ENCODE measurements around the gene ABTB1. TPM values are rescaled to one million over a fixed set of nuclear protein-coding genes. Genes with fewer than 3 reads are reported as not detected.
"Not testable (repeated sequence)": the region's sequence is repeated elsewhere in the genome, so short reads cannot be mapped to it uniquely, and the experiment has no call there.

Gene ABTB1
- total RNA-seq, 3 donors from 2014 or later, result 19.9 to 48.7 (median 33.7) TPM

DNA sequence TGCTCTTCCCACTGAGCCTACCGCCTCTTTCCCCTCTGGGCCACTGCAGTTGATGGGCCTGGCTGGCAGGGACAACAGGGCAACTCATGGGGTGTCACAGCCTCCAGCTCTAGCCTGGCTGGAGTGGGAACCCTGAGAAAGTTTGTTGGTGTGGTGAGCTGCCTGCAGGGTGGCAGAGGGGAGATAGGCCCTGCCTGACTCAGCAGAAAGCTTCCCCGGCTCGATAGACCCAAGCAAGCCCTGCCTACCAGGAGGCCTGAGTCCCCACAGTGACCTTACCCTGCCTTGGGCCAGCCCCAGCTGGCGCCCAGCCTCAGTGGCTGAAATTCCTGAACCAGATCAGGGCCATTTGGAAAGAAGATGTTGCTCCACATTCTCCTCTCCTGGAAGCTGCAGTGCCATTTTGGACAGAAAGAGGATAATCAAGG is 29.4 kb downstream of the ABTB1 start:
- H3K4me3 ChIP-seq, result no peak overlapping the region
- TF ChIP-seq, protein P1, sequence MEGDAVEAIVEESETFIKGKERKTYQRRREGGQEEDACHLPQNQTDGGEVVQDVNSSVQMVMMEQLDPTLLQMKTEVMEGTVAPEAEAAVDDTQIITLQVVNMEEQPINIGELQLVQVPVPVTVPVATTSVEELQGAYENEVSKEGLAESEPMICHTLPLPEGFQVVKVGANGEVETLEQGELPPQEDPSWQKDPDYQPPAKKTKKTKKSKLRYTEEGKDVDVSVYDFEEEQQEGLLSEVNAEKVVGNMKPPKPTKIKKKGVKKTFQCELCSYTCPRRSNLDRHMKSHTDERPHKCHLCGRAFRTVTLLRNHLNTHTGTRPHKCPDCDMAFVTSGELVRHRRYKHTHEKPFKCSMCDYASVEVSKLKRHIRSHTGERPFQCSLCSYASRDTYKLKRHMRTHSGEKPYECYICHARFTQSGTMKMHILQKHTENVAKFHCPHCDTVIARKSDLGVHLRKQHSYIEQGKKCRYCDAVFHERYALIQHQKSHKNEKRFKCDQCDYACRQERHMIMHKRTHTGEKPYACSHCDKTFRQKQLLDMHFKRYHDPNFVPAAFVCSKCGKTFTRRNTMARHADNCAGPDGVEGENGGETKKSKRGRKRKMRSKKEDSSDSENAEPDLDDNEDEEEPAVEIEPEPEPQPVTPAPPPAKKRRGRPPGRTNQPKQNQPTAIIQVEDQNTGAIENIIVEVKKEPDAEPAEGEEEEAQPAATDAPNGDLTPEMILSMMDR (IDR thresholded peaks at IDR 0.05), result no peak
- DNase-seq (no peak), ATAC-seq (no peak)
- H3K9me3 ChIP-seq, result no peaks in the 10 kb centered on the region
- H3K4me1 ChIP-seq (ENCODE audit: low read depth), result peaks cover 15% of the 10 kb centered on the region
- H3K36me3 ChIP-seq (ENCODE audit: low read depth), result no peaks in the 10 kb centered on the region
- intact Hi-C loops (cut with DNase I, micrococcal nuclease), result no loop called here

DNA sequence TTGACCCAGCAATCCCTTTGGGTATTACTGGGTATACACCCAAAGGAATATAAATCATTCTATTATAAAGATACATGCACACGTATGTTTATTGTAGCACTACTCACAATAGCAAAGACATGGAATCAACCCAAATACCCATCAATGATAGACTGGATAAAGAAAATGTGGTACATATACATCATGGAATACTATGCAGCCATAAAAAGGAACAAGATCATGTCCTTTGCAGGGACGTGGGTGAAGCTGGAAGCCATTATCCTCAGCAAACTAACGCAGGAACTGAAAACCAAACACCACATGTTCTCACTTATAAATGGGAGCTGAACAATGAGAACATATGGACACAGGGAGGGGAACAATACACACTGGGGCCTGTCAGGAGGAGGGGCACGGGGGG is 32.1 kb downstream of the ABTB1 start:
- H3K4me1 ChIP-seq (ENCODE audit: low read depth); H3K36me3 ChIP-seq (ENCODE audit: low read depth); DNase-seq; intact Hi-C loops (cut with DNase I, micrococcal nuclease); ATAC-seq; H3K4me3 ChIP-seq; H3K9me3 ChIP-seq: not testable (repeated sequence)

DNA sequence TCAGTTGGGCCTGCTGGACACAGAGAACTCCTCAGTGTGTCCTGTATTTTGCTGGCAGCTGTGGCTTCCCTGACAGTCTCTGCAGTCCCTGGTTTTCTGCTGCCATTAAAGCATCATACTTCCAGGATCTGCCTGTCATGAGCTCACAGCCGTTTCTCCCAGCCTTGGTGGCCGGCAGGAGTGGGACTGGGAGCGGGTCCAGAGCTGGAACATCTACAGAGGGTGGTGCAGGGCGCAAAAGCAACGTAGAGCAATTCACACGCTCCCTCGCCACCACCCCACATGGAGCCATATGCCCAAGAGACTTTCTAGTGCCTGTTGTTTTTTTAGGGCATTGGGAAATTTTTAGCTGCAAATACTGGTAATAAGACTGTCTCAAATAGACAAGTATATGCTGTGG is 33.6 kb downstream of the ABTB1 start:
- Histone ChIP-seq H3K4me1 (ENCODE audit: low read depth) (no peaks in the 10 kb centered on the region), H3K36me3 (ENCODE audit: low read depth) (no peaks in the 10 kb centered on the region), H3K4me3 (no peak overlapping the region), H3K9me3 (no peaks in the 10 kb centered on the region)
- ATAC-seq (no peak), DNase-seq (no peak)
- intact Hi-C loops (cut with DNase I, micrococcal nuclease), result no loop called here
- TF ChIP-seq, protein P1 (IDR thresholded peaks at IDR 0.05), result no peak

DNA sequence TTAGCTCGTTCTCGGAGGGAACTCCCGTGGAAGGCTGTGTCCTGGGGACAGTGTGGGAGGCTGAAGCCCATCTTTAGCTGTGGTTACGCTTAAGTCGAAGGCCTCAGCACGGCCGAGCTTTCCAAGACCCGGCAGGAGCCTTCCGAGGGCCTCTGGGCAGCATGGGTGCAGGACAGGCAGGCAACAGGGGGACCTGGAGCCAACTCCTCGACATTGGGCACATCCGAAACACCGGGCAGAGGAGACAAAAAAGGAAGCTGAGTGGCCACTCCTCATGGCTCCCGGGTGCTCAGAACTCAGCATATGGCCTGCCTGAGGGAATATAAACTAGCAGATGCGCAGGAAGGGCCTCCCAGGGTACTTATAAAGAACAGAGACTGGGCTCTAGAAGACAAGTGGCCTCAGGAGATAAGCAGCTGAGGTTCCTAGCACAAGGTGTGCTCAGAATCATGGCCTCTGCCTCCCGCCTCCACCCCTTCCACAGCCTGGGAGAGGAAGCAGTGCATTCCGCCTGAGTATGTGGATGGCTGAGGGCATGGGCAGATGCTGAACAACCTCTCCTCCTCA is 34.1 kb downstream of the ABTB1 start:
- H3K4me3 ChIP-seq, result no peak overlapping the region
- H3K9me3 ChIP-seq, result no peaks in the 10 kb centered on the region
- ATAC-seq, result peak; percentile 8
- TF ChIP-seq, protein P1 (IDR thresholded peaks at IDR 0.05), result no peak
- intact Hi-C loops (cut with DNase I, micrococcal nuclease), result no loop called here
- H3K4me1 ChIP-seq (ENCODE audit: low read depth), result no peaks in the 10 kb centered on the region
- H3K36me3 ChIP-seq (ENCODE audit: low read depth), result no peaks in the 10 kb centered on the region
- DNase-seq, result no peak

DNA sequence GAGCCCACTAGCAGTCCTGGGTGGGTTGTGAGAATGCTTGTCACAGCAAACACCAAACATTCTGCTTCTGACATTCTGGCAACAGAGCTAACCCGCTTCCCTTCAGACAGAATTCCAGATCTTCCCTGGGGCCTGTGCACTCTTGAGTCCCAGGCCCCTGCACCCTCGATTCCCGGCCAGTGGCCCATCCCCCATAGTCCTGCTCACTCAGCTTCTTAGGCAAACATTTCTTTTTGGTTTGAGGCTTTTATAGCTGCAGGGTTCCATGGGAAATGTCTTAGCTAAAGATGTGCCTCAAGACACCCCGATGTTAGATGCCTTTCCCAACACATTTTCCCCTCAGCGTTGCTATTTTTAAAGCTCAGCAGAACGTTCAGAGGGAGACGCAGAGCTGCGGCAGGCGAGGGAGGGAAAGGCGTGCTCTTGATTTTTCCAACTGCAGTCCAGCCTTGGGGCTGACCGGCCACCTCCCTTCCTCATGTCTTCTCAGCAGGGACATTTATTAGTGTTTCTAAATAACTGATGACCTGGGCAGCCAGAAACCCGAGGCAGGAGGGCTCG is 35.2 kb downstream of the ABTB1 start:
- H3K4me1 ChIP-seq (ENCODE audit: low read depth), result no peaks in the 10 kb centered on the region
- H3K4me3 ChIP-seq, result no peak overlapping the region
- intact Hi-C loops (cut with DNase I, micrococcal nuclease), result no loop called here
- no peak for ATAC-seq
- DNase-seq, result no peak
- H3K9me3 ChIP-seq, result no peaks in the 10 kb centered on the region
- H3K36me3 ChIP-seq (ENCODE audit: low read depth), result no peaks in the 10 kb centered on the region
- TF ChIP-seq, protein P1 (IDR thresholded peaks at IDR 0.05), result no peak

DNA sequence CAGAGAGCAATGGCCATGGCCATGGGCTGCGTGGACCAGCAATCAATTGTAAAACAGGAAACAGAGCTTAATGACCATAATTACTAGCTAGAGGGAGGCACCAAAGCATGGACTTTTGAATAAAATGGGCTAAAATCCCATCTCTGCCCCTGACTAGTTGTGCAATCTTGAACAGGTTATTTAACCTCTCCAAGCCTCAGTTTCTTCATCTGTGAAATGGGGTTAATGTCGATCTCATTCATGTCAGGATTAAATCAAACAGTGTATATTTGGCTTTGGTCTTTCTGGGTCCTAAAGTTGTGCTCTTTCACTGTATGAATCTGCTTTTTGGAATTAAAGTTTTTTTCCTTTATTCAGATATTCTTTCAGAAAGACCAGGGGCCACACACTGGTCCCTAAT is 36.1 kb downstream of the ABTB1 start:
- DNase-seq (no peak), ATAC-seq (no peak)
- no peak overlapping the region for H3K4me3 ChIP-seq
- H3K36me3 ChIP-seq (ENCODE audit: low read depth), result no peaks in the 10 kb centered on the region
- intact Hi-C loops (cut with DNase I, micrococcal nuclease), result no loop called here
- no peaks in the 10 kb centered on the region for H3K9me3 ChIP-seq
- TF ChIP-seq, protein P1 (IDR thresholded peaks at IDR 0.05), result no peak
- H3K4me1 ChIP-seq (ENCODE audit: low read depth), result no peaks in the 10 kb centered on the region
